C4-2B (cell line): ENCODE data around the gene CASK.
"Not testable (repeated sequence)": the region's sequence is repeated elsewhere in the genome, so short reads cannot be mapped to it uniquely, and the experiment has no call there.

Source experiments
- H3K27ac ChIP-seq: fragments of 450-650 bp; 2 replicates; pipeline ENCODE4 v1.5.1; 2017
- CTCF ChIP-seq: fragments of 450-650 bp; conservative IDR thresholded peaks from 2 replicates; pipeline ENCODE4 v1.5.1; 2017; ENCODE audit warnings: mild to moderate bottlenecking
- ZFX ChIP-seq: fragments of 450-650 bp; IDR thresholded peaks from 2 replicates; pipeline ENCODE4 v1.6.1; 2017

The CASK gene

GRCh38 chrX:41684138-41684537 is 239.2 kb downstream of the CASK start:
- H3K27ac ChIP-seq: no peak overlapping the region
- TF ChIP-seq ZFX: no peak
- TF ChIP-seq CTCF: no peak

DNA sequence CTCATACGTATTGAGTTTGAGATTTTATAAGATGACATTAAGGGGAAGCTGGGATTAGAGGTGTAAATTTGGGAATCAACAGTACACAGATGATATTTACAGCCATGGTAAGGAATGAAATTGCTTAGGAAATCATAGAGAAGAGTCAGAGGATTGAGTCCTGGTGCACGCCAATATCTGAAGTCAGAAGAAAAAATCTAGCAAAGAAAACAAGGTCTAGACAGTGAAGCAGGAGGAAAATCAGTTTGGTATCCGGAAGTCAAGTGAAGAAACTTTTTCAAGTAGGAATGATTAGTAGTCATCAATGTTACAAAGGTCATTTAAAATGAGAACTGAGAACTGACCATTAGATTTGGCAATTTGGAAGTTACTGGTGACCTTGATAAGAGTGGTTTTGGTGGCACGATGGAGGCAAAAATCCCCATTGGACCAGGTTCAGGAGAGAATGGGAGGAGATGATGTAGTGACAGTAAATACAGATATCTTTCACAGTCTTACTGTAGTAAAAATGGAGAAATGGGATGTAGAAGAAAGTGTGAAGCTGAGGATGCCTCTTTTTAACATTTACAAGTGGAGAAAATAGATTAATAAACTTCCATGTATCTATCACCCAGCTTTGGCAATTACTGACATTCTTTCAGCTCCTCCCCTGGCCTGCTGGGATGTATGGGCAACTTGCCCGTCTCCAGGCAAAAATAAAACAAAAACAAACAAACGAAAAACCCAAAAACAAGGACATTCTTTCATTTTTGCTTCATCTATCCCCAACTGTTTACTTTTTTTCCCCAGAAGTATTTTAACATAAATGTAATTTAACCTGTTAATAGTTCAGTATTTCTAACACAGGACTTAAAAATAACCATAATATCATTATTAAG is 245.9 kb downstream of the CASK start:
- no peak for TF ChIP-seq ZFX
- TF ChIP-seq CTCF: no peak
- no peak overlapping the region for H3K27ac ChIP-seq

DNA sequence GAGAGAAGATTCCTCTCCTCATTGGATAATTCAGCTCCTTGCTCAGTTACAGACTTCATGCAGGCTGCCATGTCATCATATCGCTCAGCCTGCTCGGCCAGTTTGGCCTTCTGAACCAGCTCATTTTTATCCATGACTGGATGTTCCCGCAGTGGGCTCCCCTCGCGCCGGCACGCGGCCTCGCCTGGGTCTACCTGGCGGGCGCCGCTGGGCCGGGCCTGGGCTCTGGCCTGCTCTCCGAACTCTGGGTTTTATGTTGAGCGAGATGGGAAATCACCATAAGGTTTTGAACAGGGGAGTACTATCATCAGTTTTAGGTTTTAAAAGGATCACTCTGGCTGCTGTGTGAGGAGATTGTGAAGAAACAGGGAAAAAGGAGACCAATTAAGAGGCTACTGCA is 247.0 kb downstream of the CASK start:
- not testable (repeated sequence) for H3K27ac ChIP-seq

GRCh38 chrX:41672643-41673042 is 250.7 kb downstream of the CASK start:
- TF ChIP-seq CTCF: no peak
- TF ChIP-seq ZFX: no peak

GRCh38 chrX:41671082-41671481 is 252.3 kb downstream of the CASK start:
- H3K27ac ChIP-seq: no peak overlapping the region
- no peak for TF ChIP-seq ZFX
- no peak for TF ChIP-seq CTCF

More at GRCh38 chrX:41672643-41673042, 250.7 kb downstream of the CASK start:
- no peak overlapping the region for H3K27ac ChIP-seq

- H3K27ac ChIP-seq: no peak overlapping the region
- TF ChIP-seq CTCF (no peak), ZFX (no peak)
Observed at GRCh38 chrX:41670112-41670511, 253.2 kb downstream of the CASK start.

DNA sequence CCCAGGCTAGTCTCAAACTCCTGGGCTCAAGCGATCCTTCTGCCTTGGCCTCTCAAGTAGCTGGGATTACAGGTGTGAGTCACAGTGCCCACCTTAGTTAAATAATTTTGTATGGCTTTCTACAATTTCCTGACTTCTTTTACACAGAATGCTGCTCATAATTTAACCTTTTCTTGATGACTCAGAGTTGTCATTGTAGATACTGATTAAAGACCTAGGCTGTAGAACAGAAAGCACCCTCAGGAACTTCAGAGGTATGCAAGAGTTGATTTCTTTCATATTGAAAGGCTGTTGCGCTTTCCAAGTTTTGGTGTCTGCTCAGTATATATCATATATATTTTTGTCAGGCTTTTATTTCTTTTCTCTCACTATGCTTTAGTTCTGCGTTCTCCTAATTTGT is 255.7 kb downstream of the CASK start:
- TF ChIP-seq CTCF (no peak), ZFX (no peak)

DNA sequence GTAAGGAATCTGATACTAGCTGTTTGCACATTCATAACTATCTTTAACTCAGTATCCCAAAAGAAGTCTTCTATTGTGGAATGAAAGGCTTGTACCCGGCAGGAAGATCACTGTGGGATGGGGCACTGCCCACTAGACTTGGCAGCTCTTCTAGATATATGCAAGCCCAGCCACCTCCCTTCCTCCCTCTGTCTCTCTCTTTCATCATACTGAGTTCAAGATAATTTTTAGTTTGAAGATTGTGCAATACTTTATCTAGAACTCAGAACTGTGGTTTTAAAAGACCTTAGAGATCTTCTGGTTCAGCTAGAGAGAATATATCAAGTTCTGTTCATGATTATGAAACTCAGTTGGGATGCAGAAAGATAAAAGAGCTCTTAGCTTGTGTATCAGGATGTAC is 257.1 kb downstream of the CASK start:
- TF ChIP-seq CTCF: no peak
- TF ChIP-seq ZFX: no peak
- no peak overlapping the region for H3K27ac ChIP-seq

More for the DNA sequence above, 255.7 kb downstream of the CASK start:
- H3K27ac ChIP-seq: no peak overlapping the region
